ENCODE measurements around the gene THADA. TPM values are rescaled to one million over a fixed set of nuclear protein-coding genes. Genes with fewer than 3 reads are reported as not detected.

Gene THADA
- total RNA-seq, 1 experiment from 2014 or later = 35.7 TPM

DNA sequence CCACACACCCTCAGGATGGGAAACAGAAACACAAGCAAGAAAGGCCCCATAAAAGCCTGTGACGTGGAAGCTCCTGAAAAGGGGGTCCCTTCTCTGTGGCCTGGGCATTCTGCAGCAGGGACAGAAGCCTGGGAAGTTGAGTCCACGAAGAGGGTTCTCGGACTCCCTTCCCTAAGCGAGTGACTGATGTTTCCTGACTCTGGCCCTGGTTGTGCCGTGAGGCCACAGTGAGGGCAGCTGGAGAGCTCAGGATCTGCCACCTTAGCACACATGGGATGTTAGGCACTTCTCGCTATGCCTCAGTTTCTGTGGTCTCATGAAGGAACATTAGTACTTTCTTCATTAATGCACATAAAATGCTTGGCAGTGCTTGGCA is 282.2 kb downstream of the THADA start:
- no peak overlapping the region for H3K4me3 ChIP-seq
- DNase-seq = no peak
- H3K9me3 ChIP-seq (replicated peaks) = no peaks in the 10 kb centered on the region
- H3K27me3 ChIP-seq = no peaks in the 10 kb centered on the region
- H3K27ac ChIP-seq = no peak overlapping the region
- peaks cover 29% of the 10 kb centered on the region for H3K4me1 ChIP-seq
- H3K36me3 ChIP-seq = no peaks in the 10 kb centered on the region

GRCh38 chr2:43312755-43313641 is 282.8 kb downstream of the THADA start:
- Histone ChIP-seq H3K4me1 (peaks cover 26% of the 10 kb centered on the region), H3K4me3 (no peak overlapping the region), H3K27me3 (no peaks in the 10 kb centered on the region), H3K36me3 (no peaks in the 10 kb centered on the region), H3K9me3 (replicated peaks) (no peaks in the 10 kb centered on the region), H3K27ac (no peak overlapping the region)
- DNase-seq = peak; percentile 78 to 86

- H3K4me1 ChIP-seq = peaks cover 26% of the 10 kb centered on the region
- DNase-seq = no peak
- H3K27ac ChIP-seq = no peak overlapping the region
- no peaks in the 10 kb centered on the region for H3K27me3 ChIP-seq
- H3K36me3 ChIP-seq = no peaks in the 10 kb centered on the region
- H3K9me3 ChIP-seq (replicated peaks) = no peaks in the 10 kb centered on the region
- no peak overlapping the region for H3K4me3 ChIP-seq
Observed at GRCh38 chr2:43311276-43311675, 284.6 kb downstream of the THADA start.

DNA sequence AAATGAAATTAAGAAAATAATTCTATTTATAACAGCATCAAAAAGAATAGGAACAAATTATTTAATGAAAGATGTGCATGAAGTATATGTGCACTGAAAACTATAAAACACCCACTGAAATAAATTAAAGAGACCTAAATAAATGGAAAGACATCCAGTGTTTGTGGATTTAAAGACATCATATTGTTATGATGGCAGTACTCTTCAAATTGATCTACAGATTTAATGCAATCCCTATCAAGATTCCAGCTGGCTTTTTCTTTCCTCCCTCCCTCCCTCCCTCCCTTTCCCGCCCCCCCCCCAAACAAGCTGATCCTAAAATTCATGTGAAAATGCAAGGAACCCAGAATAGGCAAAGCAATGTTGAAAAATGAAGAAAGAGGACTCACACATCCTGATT is 285.9 kb downstream of the THADA start:
- Histone ChIP-seq H3K4me1 (peaks cover 26% of the 10 kb centered on the region), H3K4me3 (no peak overlapping the region), H3K27me3 (no peaks in the 10 kb centered on the region), H3K27ac (no peak overlapping the region), H3K9me3 (replicated peaks) (no peaks in the 10 kb centered on the region), H3K36me3 (no peaks in the 10 kb centered on the region)
- no peak for DNase-seq

GRCh38 chr2:43307973-43308372 is 287.9 kb downstream of the THADA start:
- Histone ChIP-seq H3K4me3 (no peak overlapping the region), H3K27me3 (no peaks in the 10 kb centered on the region), H3K27ac (no peak overlapping the region), H3K4me1 (peaks cover 9% of the 10 kb centered on the region), H3K9me3 (replicated peaks) (no peaks in the 10 kb centered on the region), H3K36me3 (no peaks in the 10 kb centered on the region)
- no peak for DNase-seq

DNA sequence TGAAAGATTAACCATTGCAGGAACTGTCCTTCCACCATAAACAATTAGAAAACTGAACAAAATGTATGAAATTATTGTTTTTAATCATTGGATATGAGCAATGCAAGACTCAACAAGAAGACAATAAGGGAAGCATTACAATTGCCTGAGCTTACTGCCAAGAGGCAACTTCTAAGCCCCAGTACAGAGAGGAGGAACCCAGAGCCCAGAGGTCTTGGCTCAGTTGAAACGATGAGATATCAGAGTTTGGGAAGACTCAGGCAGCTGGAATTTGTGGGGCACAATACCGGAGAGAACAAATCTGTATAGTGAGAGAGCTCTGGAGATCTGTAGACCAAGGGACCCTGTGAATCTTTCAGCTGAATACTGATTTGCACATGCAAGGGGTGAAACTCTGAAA is 288.8 kb downstream of the THADA start:
- Histone ChIP-seq H3K27me3 (no peaks in the 10 kb centered on the region), H3K27ac (no peak overlapping the region), H3K36me3 (no peaks in the 10 kb centered on the region), H3K4me3 (no peak overlapping the region), H3K4me1 (no peaks in the 10 kb centered on the region), H3K9me3 (replicated peaks) (no peaks in the 10 kb centered on the region)
- DNase-seq = no peak

DNA sequence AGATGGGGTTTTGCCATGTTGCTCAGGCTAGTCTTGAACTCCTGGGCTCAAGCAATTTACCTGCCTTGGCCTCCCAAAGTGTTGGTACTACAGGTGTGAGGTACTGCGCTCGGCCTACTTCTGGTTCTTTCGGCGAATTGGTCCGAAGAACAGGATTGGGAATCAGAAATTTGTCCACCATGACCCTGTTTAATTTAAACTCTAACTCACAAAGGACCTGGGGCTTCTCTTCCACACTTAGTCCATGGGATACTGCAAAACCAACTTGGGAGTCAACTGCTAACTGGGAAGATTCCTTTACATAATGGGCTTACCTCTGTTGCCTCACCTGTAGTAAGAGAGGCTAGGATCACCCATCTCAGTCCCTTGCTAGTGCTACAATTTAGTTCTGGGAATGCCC is 289.6 kb downstream of the THADA start:
- Histone ChIP-seq H3K27ac (no peak overlapping the region), H3K4me1 (no peaks in the 10 kb centered on the region), H3K27me3 (no peaks in the 10 kb centered on the region), H3K4me3 (no peak overlapping the region), H3K36me3 (no peaks in the 10 kb centered on the region), H3K9me3 (replicated peaks) (no peaks in the 10 kb centered on the region)
- DNase-seq = no peak

DNA sequence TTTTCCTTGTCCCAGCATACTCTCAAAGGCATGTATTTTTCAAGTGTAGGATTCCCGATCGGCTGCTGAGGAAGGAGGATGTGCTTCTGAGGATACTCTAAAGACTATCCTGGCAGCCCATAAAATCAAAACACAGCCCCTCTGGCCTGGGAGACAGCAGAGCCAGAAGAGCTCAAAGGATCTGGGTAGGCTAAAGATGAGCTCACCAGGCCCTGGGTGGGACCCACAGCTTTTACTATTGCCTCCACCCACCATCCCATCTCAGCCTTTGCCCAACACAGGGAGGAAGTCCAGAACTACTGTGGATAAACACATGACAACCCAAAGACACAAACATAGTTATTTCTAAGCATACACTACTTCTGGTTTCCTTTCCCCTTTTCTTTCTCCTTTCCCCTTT is 290.3 kb downstream of the THADA start:
- no peak overlapping the region for H3K27ac ChIP-seq
- no peaks in the 10 kb centered on the region for H3K36me3 ChIP-seq

GRCh38 chr2:43305012-43305411 is 290.8 kb downstream of the THADA start:
- no peak for DNase-seq
- H3K27ac ChIP-seq = no peak overlapping the region
- no peaks in the 10 kb centered on the region for H3K4me1 ChIP-seq

More for the DNA sequence above, 290.3 kb downstream of the THADA start:
- H3K4me1 ChIP-seq = no peaks in the 10 kb centered on the region
- no peak for DNase-seq
- no peaks in the 10 kb centered on the region for H3K27me3 ChIP-seq
- no peak overlapping the region for H3K4me3 ChIP-seq
- no peaks in the 10 kb centered on the region for H3K9me3 ChIP-seq (replicated peaks)

GRCh38 chr2:43303889-43304288 is 291.9 kb downstream of the THADA start:
- no peak for DNase-seq
- H3K27me3 ChIP-seq = no peaks in the 10 kb centered on the region
- no peaks in the 10 kb centered on the region for H3K36me3 ChIP-seq
- H3K4me1 ChIP-seq = no peaks in the 10 kb centered on the region
- no peaks in the 10 kb centered on the region for H3K9me3 ChIP-seq (replicated peaks)
- H3K27ac ChIP-seq = no peak overlapping the region
- no peak overlapping the region for H3K4me3 ChIP-seq

More at GRCh38 chr2:43305012-43305411, 290.8 kb downstream of the THADA start:
- H3K27me3 ChIP-seq = no peaks in the 10 kb centered on the region
- no peaks in the 10 kb centered on the region for H3K36me3 ChIP-seq
- H3K9me3 ChIP-seq (replicated peaks) = no peaks in the 10 kb centered on the region
- no peak overlapping the region for H3K4me3 ChIP-seq

DNA sequence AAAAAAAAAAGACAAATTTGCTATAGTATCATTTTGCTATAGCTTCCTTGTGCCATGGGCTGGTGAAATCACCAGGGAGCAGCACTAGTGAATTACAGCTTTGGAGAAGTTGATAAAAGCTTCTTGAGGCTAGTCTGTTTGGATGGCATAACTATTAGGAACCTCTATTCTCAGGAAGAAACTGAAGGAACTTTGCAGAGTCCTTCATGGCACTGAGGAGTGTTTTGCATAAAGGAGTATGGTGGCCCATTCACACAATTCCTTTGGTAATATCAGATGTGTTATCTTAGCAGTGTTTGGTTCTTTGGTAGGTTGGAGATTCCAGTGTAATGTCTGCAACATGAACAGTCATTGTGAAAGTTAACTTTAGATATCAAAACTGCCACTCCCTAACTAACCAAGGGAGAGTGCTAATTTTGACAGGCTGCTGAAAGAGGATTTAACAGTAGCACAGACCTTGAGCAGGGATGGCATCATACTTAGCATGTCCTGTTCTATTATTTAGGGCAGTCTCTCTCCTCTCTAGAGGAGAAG is 292.8 kb downstream of the THADA start:
- no peak overlapping the region for H3K4me3 ChIP-seq
- no peak for DNase-seq

DNA sequence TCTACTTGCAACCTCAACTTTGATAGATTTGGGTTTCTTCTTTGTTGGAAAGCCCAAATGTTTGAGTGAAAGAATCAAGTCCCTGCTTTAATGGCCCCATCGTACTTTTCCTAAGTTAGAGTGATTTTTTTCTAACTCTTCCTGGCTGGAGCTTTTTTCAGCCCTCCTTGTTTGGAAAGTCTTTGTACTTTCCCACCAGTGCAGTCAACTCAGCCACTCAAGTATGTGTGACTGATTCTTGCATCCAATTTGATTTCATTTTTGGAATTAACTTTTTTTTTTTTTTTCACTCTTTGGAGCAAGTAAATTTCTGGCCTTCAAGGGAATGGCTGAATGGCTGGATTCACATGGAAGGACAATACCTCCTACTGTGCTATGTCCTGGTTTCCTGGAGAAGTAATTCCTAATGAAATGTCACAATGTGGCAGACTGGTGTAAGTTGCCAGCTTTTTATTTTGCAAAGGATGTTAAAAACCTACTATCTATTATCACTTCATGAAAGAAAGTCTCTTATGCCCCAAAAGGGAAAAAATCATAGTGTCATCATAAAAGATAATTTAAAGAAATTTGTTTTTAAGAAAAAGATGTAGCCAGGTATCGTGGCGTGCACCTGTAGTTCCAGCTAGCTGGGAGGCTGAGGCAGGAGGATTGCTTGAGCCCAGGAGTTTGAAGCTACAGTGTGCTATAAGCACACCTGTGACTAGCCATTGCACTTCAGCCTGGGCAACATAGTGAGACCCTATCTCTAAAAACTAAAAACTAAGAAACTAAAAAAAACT is 293.5 kb downstream of the THADA start:
- Histone ChIP-seq H3K27ac (no peak overlapping the region), H3K36me3 (no peaks in the 10 kb centered on the region), H3K9me3 (replicated peaks) (no peaks in the 10 kb centered on the region), H3K4me3 (no peak overlapping the region), H3K4me1 (no peaks in the 10 kb centered on the region), H3K27me3 (no peaks in the 10 kb centered on the region)
- DNase-seq = no peak

More for the DNA sequence above, 292.8 kb downstream of the THADA start:
- Histone ChIP-seq H3K36me3 (no peaks in the 10 kb centered on the region), H3K27ac (no peak overlapping the region), H3K9me3 (replicated peaks) (no peaks in the 10 kb centered on the region), H3K4me1 (no peaks in the 10 kb centered on the region), H3K27me3 (no peaks in the 10 kb centered on the region)

DNA sequence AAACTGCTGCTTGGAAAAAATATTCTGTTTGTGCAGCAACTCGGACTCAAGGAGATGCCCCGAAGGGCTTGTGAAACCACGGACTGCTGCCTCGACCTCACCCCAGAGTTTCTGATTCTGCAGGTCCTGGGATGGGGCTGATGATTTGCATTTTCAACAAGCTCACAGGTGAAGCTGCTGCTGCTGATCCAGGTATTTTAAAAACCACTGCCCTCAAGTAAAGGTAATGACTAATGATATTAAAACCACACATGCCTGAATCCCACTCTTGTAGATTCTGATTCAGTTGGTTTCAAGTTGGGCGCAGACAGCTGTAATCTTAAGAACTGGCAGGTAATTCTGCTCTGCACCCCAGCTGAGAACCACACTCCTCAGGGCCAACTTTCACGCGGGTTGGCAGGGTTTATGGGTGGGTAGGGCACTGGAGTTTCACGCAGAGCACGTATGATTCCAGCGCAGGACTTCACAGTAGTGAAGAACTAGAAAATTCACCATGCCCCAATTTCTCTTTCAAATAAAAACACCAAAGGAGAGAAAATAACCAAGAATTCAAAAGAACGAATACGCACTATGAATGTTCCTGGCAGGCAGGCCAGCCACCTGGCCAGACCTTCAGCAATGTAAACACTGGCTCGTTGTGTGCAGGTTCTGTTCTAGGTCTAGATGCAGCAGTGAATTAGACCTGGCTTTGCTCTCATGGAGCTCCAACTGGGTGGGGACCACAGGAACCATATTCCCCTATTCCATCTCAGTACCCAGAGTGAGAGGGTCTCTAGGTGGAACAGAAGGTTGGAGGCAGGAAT is 294.9 kb downstream of the THADA start:
- Histone ChIP-seq H3K9me3 (replicated peaks) (no peaks in the 10 kb centered on the region), H3K4me1 (no peaks in the 10 kb centered on the region), H3K27me3 (no peaks in the 10 kb centered on the region), H3K4me3 (no peak overlapping the region), H3K36me3 (no peaks in the 10 kb centered on the region), H3K27ac (no peak overlapping the region)
- no peak for DNase-seq

GRCh38 chr2:43300222-43300621 is 295.6 kb downstream of the THADA start:
- Histone ChIP-seq H3K36me3 (no peaks in the 10 kb centered on the region), H3K27me3 (no peaks in the 10 kb centered on the region), H3K4me1 (no peaks in the 10 kb centered on the region), H3K9me3 (replicated peaks) (no peaks in the 10 kb centered on the region), H3K4me3 (no peak overlapping the region), H3K27ac (no peak overlapping the region)
- DNase-seq = no peak

Measured in SJCRH30 (cell line).